Stomach (tissue), 4 donors: ENCODE data around the gene TBCCD1.

Source experiments
- EP300 ChIP-seq: sonication (generic); formaldehyde crosslinking; IDR thresholded peaks from one replicate; pipeline ENCODE4 v1.6.1; 2017; ENCODE audit warnings: antibody characterized with exemption
- POLR2A ChIP-seq, 4 donors: fragments of 450-650 bp; IDR thresholded peaks; one replicate each; pipeline ENCODE4 v1.6.1; 2016; ENCODE audit warnings: antibody characterized with exemption in 4 of 4, control low read depth in 2 of 4, mild to moderate bottlenecking in 1 of 4, moderate library complexity in 1 of 4
- POLR2AphosphoS5 ChIP-seq, 3 donors: sonication (generic); formaldehyde crosslinking; IDR thresholded peaks; one replicate each; pipeline ENCODE4 v1.6.1; 2016; ENCODE audit warnings: antibody characterized with exemption in 3 of 3
- TF ChIP-seq, protein P1 (sequence below), 7 experiments: fragments of 450-650 bp in 4 of 7; fragments of 200-600 bp in 3 of 7; sonication (generic) in 3 of 7; IDR thresholded peaks; one replicate each; pipeline ENCODE4 v1.5.1; 2016 to 2019; ENCODE audit warnings: antibody characterized with exemption in 7 of 7, control low read depth in 2 of 7, mild to moderate bottlenecking in 1 of 7

DNA sequence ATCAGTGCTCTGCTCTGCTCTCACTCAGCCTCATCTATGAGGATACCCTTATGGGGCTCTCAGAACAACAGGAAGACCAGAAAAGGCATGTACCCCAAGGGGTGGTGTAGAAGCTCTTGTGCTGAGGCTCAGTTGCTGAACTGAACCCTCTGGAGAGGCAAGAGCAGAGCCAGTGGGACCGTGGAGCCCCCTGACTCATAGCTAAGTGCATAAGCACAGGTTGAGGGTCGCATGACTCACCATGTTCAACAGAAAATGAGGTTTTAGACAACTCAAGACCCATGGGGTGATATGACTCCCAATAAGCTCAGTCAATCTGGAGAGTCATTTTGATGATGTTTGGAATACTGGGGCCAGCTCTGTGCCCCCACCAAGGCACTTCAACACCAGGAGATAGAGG lies 60.3 kb downstream of the TBCCD1 start:
- TF ChIP-seq, protein P1, sequence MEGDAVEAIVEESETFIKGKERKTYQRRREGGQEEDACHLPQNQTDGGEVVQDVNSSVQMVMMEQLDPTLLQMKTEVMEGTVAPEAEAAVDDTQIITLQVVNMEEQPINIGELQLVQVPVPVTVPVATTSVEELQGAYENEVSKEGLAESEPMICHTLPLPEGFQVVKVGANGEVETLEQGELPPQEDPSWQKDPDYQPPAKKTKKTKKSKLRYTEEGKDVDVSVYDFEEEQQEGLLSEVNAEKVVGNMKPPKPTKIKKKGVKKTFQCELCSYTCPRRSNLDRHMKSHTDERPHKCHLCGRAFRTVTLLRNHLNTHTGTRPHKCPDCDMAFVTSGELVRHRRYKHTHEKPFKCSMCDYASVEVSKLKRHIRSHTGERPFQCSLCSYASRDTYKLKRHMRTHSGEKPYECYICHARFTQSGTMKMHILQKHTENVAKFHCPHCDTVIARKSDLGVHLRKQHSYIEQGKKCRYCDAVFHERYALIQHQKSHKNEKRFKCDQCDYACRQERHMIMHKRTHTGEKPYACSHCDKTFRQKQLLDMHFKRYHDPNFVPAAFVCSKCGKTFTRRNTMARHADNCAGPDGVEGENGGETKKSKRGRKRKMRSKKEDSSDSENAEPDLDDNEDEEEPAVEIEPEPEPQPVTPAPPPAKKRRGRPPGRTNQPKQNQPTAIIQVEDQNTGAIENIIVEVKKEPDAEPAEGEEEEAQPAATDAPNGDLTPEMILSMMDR (IDR thresholded peaks at IDR 0.05) = no peak
- TF ChIP-seq POLR2AphosphoS5 (IDR thresholded peaks at IDR 0.05) (no peak), EP300 (no peak), POLR2A (IDR thresholded peaks at IDR 0.05) (no peak)
